Measurements from ENCODE around the gene ST3GAL2. TPM values are rescaled to one million over a fixed set of nuclear protein-coding genes. Genes with fewer than 3 reads are reported as not detected.
"Not testable (repeated sequence)": the region's sequence is repeated elsewhere in the genome, so short reads cannot be mapped to it uniquely, and the experiment has no call there.

ST3GAL2 gene
- total RNA-seq, 2 donors from 2014 or later: 27.7 to 29.4 TPM

GRCh38 chr16:70398177-70398743, 40.6 kb downstream of the ST3GAL2 start:
- DNase-seq (ENCODE audit: low spot score): no peak
- intact Hi-C loops (cut with DNase I): no loop called here

GRCh38 chr16:70396246-70396904, 42.5 kb downstream of the ST3GAL2 start:
- no peak for DNase-seq (ENCODE audit: low spot score)
- intact Hi-C loops (cut with DNase I): no loop called here

GRCh38 chr16:70395345-70395901, 43.5 kb downstream of the ST3GAL2 start:
- peak; percentile 90 for DNase-seq (ENCODE audit: low spot score)
- intact Hi-C loops (cut with DNase I): no loop called here

GRCh38 chr16:70394853-70395252, 44.0 kb downstream of the ST3GAL2 start:
- intact Hi-C loops (cut with DNase I): no loop called here
- no peak for DNase-seq (ENCODE audit: low spot score)

DNA sequence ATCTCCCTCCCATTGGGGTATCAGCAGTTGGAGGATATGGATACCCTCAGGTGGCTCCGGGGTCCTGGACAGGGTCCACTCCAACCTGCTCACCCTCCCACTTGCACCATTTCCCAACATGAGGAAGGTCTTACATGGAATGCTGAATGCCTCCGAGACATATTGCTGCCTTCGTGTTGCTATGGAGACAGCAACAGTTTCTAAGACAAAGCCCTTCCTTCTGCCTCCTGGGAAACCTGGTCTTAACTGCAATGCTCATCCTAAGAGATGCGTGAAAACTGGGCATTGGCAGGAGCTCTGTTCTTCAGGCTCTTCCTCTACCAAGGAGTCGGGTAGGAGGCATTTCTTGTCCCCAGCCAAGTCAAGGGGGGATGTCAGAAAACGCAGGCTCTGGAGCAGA, 45.2 kb downstream of the ST3GAL2 start:
- DNase-seq (ENCODE audit: low spot score): no peak
- intact Hi-C loops (cut with DNase I): no loop called here

GRCh38 chr16:70392606-70393005, 46.3 kb downstream of the ST3GAL2 start:
- intact Hi-C loops (cut with DNase I): no loop called here

GRCh38 chr16:70391881-70392481, 46.9 kb downstream of the ST3GAL2 start:
- peak; percentile 91 for DNase-seq (ENCODE audit: low spot score)
- intact Hi-C loops (cut with DNase I): no loop called here

More at GRCh38 chr16:70392606-70393005, 46.3 kb downstream of the ST3GAL2 start:
- no peak for DNase-seq (ENCODE audit: low spot score)

- no peak for DNase-seq (ENCODE audit: low spot score)
- intact Hi-C loops (cut with DNase I): no loop called here
Measured at GRCh38 chr16:70391446-70391845, 47.5 kb downstream of the ST3GAL2 start.

- no peak for DNase-seq (ENCODE audit: low spot score)
- intact Hi-C loops (cut with DNase I): no loop called here
Measured at GRCh38 chr16:70390774-70391173, 48.1 kb downstream of the ST3GAL2 start.

DNA sequence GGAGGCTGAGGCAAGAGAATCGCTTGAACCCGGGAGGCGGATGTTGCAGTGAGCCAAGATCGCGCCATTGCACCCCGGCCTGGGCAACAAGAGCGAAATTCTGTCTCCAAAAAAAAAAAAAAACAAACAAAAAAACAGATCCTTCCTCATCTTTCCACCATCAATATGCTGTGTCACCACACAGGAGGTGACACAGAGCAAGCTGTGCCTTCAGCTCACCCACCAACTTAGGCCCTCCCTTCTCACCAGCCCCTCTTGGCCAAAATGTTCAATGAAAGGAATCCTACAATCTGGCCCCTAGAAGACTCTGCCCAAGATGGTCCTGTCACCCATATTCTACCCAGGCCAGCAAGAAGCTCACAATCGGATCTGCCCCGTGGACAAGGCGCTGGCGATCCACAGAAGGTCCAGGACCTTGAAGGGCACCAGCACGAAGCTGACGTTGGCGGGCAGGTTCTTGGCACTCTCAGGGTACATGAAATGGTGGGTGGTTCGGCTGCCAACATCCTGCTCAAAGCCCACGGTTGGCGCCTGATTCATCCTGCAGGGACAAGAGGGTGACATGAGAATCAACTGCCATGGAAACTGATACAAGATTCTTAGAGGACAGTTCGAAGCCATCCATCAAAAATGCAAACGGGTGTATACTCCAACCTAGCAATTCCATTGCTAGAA, 50.8 kb downstream of the ST3GAL2 start:
- intact Hi-C loops (cut with DNase I): no loop called here
- DNase-seq (ENCODE audit: low spot score): no peak

- DNase-seq (ENCODE audit: low spot score); intact Hi-C loops (cut with DNase I): not testable (repeated sequence)
Measured at GRCh38 chr16:70386289-70386986, 52.5 kb downstream of the ST3GAL2 start.

- intact Hi-C loops (cut with DNase I): loop anchor here in 1 of 2 donors (5.0 kb wide), 1 partner anchor 54 kb away; the partner anchor contains the start of gene ST3GAL2
- DNase-seq (ENCODE audit: low spot score): no peak
Measured at GRCh38 chr16:70383421-70383960, 55.4 kb downstream of the ST3GAL2 start.

DNA sequence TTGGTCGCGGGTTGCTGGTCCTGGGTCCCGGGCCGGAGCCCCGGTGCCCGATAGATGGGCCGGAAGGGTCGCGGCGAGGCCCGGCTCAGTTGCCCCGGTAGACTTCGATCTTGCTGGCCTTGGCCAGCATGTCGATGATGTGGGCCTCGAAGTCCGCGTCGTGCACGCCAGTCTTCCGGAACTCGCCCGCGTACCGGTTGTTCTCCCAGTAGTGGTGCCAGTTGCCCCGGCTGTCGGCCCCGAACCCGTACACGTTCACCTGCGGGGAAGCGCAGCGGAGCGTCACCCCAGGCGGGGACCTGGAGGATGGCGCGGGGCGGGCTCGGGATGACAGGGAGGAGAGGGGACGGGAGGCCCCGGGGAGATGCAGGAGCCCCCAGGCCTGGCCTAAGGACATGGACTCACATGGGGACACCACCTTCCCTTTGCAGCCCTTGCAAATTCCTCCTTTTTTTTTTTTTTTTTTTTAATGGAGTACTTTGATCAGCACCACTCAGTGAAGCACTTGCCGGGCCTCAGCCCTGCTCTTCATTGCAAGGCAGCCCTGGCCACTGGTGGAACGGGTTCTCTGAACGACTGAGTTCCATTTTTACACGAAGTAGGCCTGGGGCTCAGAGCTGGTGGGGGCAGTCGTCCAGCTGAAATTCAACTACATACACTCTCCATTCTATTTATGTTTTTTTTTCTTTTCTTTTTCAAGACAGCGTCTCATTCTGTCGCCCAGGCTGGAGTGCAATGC, 57.1 kb downstream of the ST3GAL2 start:
- DNase-seq (ENCODE audit: low spot score): no peak
- intact Hi-C loops (cut with DNase I): loop anchor here in 1 of 2 donors (5.0 kb wide), 1 partner anchor 56 kb away; the partner anchor contains the start of gene ST3GAL2

DNA sequence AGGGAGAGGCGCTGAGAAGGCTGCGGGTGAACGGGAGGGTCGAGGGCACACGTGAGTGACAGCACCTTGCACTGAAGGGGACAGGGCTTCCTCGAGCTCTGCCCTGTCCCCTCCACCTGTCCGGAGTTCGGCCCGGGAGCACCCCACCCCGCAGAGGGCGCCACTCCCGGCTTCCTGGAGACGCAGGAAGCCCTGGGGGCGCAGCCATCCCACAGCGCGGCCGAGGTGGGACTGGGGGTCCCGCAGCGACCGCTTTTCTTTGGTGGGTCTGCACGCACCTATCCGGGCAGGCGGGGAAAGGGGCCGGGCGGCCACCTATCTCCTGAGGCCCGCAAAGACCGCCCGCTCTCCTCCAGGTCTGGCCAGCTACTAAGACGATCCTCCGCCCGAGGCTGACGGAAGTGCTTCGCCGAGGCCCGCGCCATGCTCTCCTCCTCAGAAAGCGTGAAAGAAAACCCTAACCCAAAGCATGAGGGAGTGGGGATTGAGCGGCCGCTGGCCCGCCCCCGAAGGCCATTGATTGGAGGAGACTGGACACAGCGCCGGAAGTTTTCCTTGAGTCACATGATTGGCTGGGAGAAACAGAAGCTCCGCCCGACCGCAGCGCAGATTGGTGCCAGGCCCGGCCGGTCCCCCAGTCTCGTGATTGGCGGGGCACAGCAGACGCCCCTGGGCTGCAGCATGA, 57.8 kb downstream of the ST3GAL2 start:
- peak; percentile 98 for DNase-seq (ENCODE audit: low spot score)
- intact Hi-C loops (cut with DNase I): loop anchor here in 1 of 2 donors (5.0 kb wide), 1 partner anchor 56 kb away; the partner anchor contains the start of gene ST3GAL2

GRCh38 chr16:70380248-70380918, 58.5 kb downstream of the ST3GAL2 start:
- peak; percentile 91 for DNase-seq (ENCODE audit: low spot score)
- intact Hi-C loops (cut with DNase I): loop anchor here in 1 of 2 donors (5.0 kb wide), 1 partner anchor 57 kb away; the partner anchor contains the start of gene ST3GAL2

GRCh38 chr16:70378869-70379493, 59.9 kb downstream of the ST3GAL2 start:
- DNase-seq (ENCODE audit: low spot score): no peak
- intact Hi-C loops (cut with DNase I): no loop called here

GRCh38 chr16:70377782-70378181, 61.1 kb downstream of the ST3GAL2 start:
- no peak for DNase-seq (ENCODE audit: low spot score)
- intact Hi-C loops (cut with DNase I): no loop called here
